HG03460 (cell line): ENCODE results near the gene GRIN3B.
A peak's percentile ranks its signal among the peaks of the same experiment; 100 is the strongest.
"Not testable (repeated sequence)": the region's sequence is repeated elsewhere in the genome, so short reads cannot be mapped to it uniquely, and the experiment has no call there.

Experiments used
- ATAC-seq: cut with Tn5 transposase; IDR thresholded peaks from one replicate; pipeline ENCODE4 v1.9.1; 2021; ENCODE audit not compliant: unreplicated experiment

The GRIN3B gene

GRCh38 chr19:1018393-1018792 lies 18.2 kb downstream of the GRIN3B start:
- ATAC-seq, result no peak

DNA sequence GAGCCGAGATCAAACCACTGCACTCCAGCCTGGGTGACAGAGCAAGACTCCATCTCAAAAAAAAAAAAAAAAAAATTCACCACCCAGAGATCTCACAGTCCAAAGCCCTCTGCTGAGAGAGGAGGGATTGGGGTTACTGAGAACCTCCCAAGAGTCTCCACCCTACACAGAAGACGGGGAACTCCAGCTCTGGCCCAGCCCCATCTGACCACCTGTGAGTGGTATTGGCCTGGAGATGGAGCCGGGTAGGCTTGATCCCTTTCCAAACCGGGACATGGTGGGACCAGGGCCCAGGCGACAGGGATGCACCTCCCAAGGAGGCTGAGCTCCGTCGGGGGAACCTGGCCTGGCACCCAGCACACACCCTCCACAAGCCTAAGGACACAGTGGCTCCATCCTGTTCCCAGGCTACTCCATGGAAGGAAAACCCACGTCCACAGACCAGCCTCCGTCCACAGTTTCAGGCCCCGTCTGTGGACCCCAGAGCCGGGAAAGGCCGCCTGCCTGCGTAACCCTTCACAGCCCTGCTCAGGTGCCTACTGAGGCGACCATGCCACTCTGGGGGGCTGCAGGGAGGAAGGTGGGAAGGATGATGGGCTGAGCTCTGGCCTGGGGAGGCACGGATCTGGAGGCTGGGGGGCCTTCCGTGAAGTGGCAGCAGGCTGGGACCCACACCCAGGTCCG lies 18.9 kb downstream of the GRIN3B start:
- ATAC-seq, result no peak

GRCh38 chr19:1019616-1019961 lies 19.4 kb downstream of the GRIN3B start:
- ATAC-seq, result no peak

DNA sequence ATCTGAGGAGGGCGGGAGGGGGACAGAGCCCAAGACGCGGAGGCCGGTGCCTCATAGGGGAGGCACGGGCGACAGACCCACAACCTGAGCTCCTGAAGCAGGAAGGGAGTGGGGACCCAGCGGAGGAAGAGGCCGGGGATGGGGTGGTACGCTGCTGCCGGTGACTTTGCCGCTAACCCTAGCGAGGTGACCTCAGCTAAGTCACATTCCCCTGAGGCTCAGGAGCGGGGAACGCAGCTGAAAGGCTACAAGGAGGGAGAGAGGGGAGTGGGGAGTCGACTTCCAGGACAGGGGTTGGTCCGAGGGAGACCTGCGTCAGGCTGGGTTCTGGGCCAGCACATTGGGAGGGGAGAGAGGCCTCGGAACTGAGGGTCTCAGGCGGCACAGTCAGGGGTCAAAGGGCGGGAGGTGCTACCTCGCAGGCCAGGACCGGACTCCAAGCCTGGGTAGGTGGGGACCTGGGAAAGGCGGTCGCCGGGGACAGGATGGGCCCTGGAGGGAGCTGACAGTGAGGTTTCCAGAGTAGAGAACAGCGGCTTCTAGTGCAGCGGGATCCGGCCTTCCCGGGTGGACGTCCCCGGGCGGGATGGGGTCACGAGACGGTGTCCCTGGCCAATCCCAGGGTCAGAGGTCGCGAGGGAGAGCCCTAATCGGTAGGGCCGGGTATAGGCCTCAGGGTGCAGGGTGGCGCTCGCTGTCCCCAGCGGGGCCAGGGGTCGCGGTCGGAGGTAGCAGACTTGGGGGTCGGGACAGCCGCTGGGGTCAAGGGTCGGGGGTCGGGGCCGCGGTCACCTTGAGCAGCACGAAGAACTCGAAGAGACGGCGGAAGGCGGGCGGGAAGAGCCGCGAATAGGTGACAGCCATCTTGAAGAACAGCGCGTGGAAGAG lies 20.0 kb downstream of the GRIN3B start:
- no peak for ATAC-seq

DNA sequence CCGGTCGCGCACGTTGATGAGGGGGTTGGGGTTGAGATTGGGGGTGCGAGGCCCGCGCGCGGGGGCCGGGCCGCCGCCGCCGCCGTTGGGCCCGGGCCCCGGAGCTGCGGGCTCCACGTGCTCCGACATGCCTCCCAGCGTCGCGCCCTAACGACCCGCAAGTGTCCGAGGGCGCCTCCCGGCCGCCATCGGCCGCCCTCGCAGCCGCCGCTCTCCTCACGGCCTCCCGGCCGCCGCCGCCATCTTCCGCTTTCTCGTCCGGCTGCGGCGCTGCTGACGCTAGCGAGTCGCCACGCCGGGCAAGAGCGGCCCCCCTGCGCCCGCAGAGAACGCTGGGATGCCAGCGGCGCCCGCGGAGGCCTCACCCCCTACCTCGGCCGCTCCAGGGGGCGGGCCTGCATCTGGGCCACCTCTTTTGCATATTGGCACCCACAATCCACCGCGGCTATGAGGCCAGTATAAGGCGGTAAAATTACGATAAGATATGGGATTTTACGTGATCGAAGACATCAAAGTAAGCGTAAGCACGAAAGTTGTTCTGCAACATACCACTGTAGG lies 20.7 kb downstream of the GRIN3B start, which contains the start of gene TMEM259:
TSS of gene TMEM259 (minus strand) at position 256 of the 558 bp plus-strand sequence. CDS start at position 129, 127 bp downstream.
- peak; percentile 70 for ATAC-seq

DNA sequence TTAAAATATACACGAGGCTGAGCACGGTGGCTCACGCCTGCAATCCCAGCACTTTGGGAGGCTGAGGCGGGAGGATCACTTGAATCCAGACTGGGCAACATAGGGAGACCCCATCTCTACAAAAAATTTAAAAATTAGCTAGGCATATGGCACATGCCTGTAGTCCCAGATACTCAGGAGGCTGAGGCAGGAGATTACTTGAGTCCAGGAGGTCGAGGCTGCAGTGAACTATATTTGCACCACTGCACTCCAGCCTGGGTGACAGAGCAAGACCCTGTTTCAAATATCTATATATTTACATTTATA lies 23.6 kb downstream of the GRIN3B start:
- ATAC-seq, result not testable (repeated sequence)

DNA sequence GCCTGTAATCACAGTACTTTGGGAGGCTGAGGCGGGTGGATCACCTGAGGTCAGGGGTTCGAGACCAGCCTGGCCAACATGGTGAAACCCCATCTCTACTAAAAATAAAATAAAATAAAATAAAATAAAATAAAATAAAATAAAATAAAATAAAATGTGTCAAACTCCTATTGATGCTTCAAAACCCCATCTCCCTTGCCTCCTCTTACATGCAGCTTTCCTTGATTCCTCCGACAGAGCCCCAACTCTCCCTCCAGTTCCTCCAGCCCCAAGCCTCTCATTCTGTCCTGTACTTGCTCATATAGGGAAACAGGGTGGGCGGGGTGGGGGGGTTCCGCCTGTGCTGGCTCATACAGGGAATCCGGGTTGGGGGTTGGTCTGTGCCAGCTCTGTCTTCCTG lies 24.9 kb downstream of the GRIN3B start:
- not testable (repeated sequence) for ATAC-seq

DNA sequence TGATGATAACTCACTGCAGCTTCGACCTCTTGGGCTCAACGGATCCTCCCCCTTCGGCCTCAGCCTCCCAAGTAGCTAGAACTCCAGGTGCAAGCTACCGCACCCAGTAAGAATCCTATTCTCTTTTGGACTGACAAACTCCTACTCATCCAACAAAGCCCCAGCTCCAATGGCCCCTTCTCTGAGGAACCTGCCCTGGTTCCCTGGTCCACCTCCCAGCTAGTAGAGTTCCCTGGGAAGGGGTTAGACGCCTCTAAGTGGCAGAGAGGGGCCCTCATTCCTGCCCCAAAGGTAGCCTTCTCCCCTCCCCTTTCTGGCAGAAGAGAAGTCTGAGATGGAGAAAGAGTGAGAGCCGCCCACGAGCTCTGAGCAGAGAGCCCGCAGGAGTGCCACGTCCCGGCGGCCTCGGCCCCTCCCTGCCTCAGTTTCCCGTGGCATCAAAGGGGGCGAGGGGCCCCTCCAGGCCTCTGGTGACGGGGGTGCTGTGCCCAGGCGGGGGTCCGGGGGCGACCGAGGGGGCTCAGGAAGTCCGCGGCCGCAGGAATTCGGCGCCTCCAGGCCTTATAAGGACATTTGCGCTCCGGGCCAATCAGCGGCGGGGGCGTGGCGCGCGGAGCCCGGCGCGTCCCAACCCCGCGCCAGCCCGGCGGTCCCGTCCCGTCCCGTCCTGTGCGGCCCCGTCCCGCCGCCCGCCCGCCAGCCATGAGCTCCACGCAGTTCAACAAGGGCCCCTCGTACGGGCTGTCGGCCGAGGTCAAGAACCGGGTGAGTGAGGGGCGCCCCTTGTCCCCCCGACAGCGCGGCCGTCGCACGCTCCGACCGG lies 26.0 kb downstream of the GRIN3B start, which contains the start of gene CNN2:
TSS of gene CNN2 (plus strand) at position 649 of the 823 bp plus-strand sequence. CDS start at position 703, 54 bp downstream.
- no peak for ATAC-seq

DNA sequence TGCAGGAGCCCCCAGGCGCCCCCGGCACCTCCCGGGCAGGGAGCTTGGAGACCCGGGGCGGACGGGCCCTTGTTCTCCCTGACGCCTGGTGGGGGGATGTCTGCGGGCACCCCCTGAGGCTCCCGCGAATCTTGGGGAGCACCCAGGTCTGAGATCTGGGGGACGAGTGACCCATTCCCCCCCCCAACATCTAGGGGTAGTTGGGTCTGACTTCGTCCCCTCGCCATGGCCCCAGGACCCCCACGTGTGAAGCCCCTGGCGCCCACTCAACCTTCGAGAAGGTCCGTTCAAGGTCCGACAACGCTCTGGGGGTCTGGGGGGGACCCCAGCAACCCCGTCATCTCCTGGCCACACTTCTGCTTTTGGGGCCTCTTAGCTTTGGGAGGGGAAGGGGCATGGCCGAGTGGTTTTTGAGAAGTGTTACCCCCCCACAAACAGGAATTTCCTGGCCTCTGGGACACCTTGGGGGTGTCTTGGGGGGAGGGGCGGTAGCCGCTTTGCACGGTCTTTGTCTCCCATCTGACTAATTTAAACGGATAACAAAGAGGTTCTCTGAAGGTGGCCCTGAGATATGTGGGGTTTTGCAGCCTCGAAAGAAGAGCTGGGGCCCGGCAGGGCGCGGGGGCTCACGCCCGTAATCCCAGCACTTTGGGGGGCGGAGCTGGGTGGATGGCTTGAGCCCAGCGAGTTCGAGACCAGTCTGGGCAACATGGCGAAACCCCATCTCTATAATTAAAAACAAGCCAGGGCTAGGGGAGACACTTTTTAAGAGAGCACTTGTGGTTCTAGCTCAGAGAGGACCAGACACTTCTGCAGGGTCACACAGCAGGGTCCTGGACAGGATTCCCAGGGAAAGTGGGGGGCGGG lies 26.8 kb downstream of the GRIN3B start:
- no peak for ATAC-seq

DNA sequence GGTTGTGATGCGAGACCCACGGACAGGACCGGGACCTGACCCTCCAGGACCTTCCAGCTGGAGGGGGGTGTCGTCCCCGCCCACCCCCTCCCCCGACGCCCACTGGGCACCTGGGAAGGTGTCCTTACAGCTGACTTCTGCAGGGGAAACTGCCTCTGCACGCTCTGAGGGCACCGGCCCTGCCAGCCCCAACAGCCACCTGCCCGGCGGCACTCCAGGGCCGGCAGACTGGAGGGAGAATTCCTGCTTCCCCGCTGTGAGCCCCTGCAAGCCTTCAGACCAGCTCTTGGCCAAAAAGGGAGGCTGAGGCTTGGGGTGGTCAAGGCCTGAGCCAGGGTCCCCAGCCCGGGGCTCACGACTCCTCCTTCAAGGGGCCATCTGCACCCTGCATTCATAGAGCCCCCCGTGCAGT lies 27.4 kb downstream of the GRIN3B start:
- ATAC-seq, result no peak

DNA sequence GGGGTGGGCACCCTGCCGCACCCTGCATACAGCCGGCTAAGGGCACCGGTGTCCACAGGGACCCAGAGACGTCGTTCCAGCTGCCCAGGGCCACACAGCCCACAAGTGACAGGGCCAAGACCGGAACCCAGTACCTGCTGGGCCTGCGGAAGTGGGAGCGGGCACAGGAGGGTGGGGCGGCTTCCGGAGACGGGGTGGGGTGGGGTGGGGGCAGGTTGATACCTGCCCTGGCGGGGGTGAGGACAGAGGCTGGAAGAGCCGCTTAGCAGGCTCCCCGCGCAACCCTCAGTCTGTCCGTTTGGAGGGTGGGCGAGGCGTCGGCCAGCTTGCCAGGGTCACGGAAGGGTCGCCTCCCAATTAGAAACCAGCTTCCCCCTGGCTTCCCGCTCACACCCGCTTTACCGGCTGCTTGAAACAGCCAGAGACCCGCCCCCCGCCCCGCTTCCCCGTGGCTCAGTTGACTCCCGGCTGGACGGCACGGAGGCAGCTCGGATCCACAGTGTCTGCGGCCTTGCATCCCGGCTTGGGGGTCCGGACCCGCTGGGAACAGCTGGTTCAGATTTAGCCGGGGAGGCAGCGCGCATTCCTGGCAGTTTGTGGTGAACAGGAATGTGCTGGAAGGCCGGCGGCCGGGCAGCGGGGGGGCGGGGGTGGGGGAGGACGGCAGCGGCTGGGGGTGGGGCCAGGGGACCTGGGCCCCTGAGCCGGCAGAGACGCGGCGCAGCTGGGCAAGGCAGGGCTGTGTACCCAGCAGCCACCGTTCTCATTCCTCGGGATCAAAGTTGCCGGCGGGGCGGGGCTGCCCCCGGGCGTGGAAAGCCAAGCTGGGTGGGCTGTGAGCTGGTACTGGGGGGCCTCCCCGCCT lies 28.1 kb downstream of the GRIN3B start:
- ATAC-seq, result no peak

DNA sequence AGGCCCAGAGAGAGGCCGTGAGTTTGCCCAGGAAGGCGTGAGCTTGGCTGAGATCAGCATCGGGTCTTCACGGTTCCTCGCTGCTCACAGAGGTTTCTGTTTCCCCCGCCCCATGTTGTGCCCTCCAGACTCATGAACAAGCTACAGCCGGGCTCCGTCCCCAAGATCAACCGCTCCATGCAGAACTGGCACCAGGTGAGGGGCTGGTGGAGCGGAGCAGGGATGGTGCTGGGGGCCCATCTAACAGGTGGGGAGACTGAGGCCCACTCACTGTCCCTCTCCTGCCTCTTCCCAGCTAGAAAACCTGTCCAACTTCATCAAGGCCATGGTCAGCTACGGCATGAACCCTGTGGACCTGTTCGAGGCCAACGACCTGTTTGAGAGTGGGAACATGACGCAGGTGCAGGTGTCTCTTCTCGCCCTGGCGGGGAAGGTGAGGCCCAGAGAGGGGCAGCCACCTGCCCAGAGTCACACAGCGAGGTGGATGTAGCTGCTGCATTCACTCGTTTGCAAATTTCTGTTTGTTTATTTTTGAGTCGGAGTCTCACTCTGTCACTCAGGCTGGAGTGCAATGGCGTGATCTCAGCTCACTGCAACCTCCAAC lies 32.1 kb downstream of the GRIN3B start:
- no peak for ATAC-seq

DNA sequence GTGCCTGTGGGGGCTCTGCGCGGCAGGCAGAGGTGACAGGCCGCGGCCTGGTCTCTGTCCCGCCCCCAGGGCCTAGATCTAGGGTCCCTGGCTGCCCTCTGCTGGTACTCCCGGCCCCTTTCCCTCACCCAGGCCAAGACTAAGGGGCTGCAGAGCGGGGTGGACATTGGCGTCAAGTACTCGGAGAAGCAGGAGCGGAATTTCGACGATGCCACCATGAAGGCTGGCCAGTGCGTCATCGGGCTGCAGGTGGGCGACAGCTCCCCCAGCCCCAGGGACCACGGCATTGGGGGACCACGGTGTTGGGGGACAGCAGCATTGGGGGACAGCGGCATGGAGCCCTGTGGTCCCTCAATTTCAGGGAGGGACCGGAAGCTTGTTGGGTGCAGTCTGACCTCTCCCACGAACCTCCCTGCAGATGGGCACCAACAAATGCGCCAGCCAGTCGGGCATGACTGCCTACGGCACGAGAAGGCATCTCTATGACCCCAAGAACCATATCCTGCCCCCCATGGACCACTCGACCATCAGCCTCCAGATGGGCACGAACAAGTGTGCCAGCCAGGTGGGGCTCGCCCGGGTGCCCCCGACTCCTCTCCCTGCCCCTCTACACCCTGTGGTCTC lies 35.9 kb downstream of the GRIN3B start:
- no peak for ATAC-seq

- no peak for ATAC-seq
Observed at GRCh38 chr19:1037621-1038064, 37.4 kb downstream of the GRIN3B start.

GRCh38 chr19:1038978-1039645 lies 38.9 kb downstream of the GRIN3B start:
- no peak for ATAC-seq

- peak; percentile 65 for ATAC-seq
Observed at GRCh38 chr19:1039646-1040475, 39.6 kb downstream of the GRIN3B start, which contains the start of gene ABCA7. Gene ABCA7 (plus strand): TSS chr19:1040107. CDS start chr19:1041362, 1,255 bp downstream.
